ENCODE results near the gene VAT1L. TPM values are rescaled to one million over a fixed set of nuclear protein-coding genes. Genes with fewer than 3 reads are reported as not detected.
A peak's percentile ranks its signal among the peaks of the same experiment; 100 is the strongest.

VAT1L gene
- total RNA-seq, 2 experiments from 2014 or later, result 0.05 TPM; not detected in 1

DNA sequence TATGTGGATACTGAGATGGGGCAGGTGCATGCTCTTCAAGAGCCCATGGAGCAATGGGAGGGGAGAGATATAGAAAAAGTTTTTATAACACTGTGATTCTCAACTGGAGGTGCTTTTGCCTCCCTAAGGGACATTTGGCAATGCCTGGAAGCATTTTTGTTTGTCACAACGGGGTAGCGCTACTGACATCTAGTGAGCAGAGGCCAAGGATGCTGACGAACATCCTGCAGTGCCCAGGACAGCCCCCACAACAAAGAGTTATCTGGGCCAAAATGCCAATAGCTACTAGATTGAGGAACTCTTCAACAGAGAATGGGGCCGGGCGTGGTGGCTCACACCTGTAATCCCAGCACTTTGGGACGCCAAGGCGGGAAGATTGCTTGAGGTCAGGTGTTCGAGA, 166.8 kb downstream of the VAT1L start:
- ChIA-PET POLR2A (no interaction called here), CTCF (no interaction called here)
- no peak overlapping the region for H3K27ac Mint-ChIP-seq
- no peak for DNase-seq
- H3K27me3 Mint-ChIP-seq, result peaks cover 6% of the 10 kb centered on the region
- H3K4me1 Mint-ChIP-seq, result no peaks in the 10 kb centered on the region
- H3K9me3 Mint-ChIP-seq, result no peaks in the 10 kb centered on the region
- no peaks in the 10 kb centered on the region for H3K36me3 Mint-ChIP-seq (ENCODE audit: low read depth)
- no peak overlapping the region for H3K4me3 Mint-ChIP-seq

DNA sequence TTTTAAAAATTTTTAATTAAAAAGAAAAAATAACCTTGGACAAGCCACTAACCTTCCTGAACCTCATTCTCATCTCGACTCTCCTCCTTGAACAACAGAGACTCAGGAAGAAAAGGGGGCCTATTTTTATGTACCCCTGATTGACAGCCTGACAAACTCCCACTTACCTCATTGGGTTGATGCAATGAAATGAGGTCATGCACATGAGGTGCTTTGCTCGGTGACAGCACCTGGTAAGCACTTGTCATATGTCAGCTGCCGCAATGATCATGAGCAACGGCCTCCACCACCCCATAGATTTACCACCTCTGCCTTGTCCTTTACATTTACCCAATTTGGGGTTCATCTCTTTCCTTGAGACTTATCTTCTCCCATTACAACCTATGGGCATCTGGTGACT, 167.9 kb downstream of the VAT1L start:
- Mint-ChIP-seq H3K27ac (no peak overlapping the region), H3K4me3 (no peak overlapping the region), H3K36me3 (ENCODE audit: low read depth) (no peaks in the 10 kb centered on the region), H3K27me3 (peaks cover 6% of the 10 kb centered on the region), H3K9me3 (no peaks in the 10 kb centered on the region), H3K4me1 (no peaks in the 10 kb centered on the region)
- no peak for DNase-seq
- POLR2A ChIA-PET, result no interaction called here
- CTCF ChIA-PET, result no interaction called here

DNA sequence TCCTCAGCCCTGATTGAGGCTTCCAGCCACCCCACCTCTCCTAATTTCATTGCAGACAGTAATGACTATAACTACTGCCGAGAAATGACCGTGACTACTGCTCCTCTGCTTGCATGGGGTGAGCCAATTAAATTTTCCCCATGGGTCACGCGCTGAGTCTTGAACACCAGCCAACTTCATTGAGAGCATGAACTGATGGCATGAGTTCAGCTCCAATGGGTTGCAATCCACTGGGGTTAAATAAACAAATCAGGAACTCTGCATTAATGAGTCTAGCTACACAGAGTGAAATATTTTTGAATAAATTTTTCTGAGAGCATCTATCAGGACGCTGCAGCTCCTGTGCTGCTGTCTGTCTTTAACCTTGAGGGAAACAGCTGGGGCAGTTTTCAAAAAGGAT, 172.4 kb downstream of the VAT1L start:
- peaks cover 7% of the 10 kb centered on the region for H3K4me1 Mint-ChIP-seq
- CTCF ChIA-PET, result no interaction called here
- no peaks in the 10 kb centered on the region for H3K9me3 Mint-ChIP-seq
- H3K4me3 Mint-ChIP-seq, result no peak overlapping the region
- H3K27ac Mint-ChIP-seq, result no peak overlapping the region
- peaks cover 8% of the 10 kb centered on the region for H3K27me3 Mint-ChIP-seq
- POLR2A ChIA-PET, result no interaction called here
- DNase-seq, result no peak
- H3K36me3 Mint-ChIP-seq (ENCODE audit: low read depth), result no peaks in the 10 kb centered on the region

DNA sequence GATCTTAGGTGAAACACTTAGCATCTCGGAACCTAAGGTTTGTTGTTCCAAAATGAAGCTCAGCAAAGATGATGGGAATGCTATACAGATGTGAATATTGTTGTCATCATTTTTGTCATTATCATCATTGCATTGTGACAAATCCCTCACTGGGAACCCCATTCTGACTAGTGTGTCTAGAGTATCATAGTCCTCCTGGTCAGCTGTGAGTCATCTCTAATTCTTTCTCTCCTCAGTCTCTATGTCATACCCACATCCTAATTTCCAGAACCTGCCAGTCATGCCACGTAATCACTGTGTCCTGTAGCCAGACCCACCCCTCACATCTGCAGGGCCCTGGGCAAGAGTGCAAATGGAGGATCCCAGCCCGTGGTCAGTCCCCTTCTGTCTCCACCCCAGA, 173.4 kb downstream of the VAT1L start:
- Mint-ChIP-seq H3K9me3 (no peaks in the 10 kb centered on the region), H3K27me3 (peaks cover 14% of the 10 kb centered on the region), H3K36me3 (ENCODE audit: low read depth) (no peaks in the 10 kb centered on the region), H3K4me3 (no peak overlapping the region), H3K4me1 (peaks cover 7% of the 10 kb centered on the region), H3K27ac (no peak overlapping the region)
- POLR2A ChIA-PET, result no interaction called here
- CTCF ChIA-PET, result no interaction called here
- DNase-seq, result no peak

DNA sequence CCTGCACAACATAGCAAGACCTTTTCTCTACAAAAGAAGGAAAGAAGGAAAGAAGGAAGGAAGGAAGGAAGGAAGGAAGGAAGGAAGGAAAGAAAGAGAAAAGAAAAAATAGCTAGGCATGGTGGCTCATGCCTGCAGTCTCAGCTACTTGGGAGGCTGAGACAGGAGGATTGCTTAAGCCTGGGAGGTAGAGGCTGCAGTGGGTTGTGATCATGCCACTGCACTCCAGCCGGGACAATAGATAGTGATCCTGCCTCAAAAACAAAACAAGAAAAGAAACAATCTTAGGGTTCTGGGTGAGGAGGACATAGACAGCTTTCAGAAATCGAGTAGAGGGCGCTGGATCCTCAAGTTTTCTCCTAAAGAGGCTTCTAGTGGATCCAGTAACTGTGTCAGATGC, 174.3 kb downstream of the VAT1L start:
- ChIA-PET CTCF (no interaction called here), POLR2A (no interaction called here)
- no peak for DNase-seq
- Mint-ChIP-seq H3K36me3 (ENCODE audit: low read depth) (no peaks in the 10 kb centered on the region), H3K27me3 (peaks cover 14% of the 10 kb centered on the region), H3K4me1 (peaks cover 7% of the 10 kb centered on the region), H3K27ac (no peak overlapping the region), H3K9me3 (no peaks in the 10 kb centered on the region), H3K4me3 (no peak overlapping the region)

DNA sequence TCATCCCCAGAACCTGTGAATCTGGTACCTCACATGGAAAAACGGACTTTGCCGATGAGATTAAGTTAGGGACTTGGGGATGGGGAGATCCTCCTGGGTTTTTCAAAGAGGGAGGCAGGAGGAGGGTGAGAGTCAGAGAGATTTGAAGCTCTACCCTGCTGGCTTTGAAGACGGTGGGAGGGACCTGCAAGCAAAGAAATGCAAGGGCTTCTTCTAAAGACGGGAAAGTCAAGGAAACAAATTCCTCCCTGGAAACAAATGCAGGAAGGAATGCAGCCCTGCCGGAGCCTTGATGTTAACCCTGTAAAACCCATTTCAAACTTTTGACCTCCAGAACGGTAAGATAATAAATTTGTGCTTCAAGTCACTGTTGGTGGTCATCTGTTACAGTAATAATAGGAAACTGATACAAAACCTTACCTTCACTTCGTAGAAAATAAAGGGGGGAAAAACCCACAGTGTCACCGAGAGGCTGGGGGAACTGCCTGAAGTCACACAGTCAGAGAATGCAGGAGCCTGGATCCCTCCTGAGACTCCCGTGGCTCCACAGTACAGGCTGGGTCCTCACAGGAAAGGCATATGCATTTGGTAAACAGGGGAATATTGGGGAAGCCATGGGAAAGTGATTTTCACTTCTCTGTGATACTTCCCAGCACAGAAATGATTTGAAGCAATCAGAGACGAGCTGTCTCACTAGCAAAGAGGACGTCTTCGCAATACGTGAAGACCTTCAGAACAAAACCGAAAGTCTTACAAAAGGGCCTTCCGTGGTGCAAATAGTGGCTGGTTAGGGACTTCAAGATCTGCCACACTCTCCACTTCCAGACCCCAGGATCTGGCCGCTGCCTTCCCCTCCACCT, 175.1 kb downstream of the VAT1L start:
- H3K4me3 Mint-ChIP-seq, result peak overlapping the region; percentile 64
- POLR2A ChIA-PET, result no interaction called here
- H3K9me3 Mint-ChIP-seq, result no peaks in the 10 kb centered on the region
- CTCF ChIA-PET, result interaction anchor here (1.4 kb wide), 1 partner anchor 40 kb away, joined by 3 read pairs; no protein-coding TSS in a partner anchor
- peak overlapping the region; percentile 49 for H3K27ac Mint-ChIP-seq
- no peak for DNase-seq
- peaks cover 7% of the 10 kb centered on the region for H3K4me1 Mint-ChIP-seq
- H3K36me3 Mint-ChIP-seq (ENCODE audit: low read depth), result no peaks in the 10 kb centered on the region
- H3K27me3 Mint-ChIP-seq, result peaks cover 11% of the 10 kb centered on the region

DNA sequence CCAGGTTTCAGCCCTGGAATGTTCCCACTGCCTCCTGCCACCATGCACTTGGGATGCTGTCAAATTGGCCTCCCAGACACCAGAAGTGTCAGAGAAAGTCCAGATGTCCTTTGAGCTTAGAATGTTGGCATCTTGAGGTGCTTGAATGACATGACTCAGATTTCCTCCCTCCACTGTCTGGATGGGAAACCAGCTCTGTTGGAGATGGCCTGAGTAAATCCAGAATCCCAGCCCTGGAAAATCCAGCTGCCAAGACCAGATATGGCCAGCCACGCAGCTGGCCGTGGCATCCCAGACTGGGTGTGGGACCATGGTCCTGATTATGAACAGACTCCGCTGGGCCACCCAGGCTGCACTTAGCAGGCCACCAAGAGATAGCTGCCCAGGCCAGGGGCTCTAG, 177.0 kb downstream of the VAT1L start:
- H3K9me3 Mint-ChIP-seq, result no peaks in the 10 kb centered on the region
- ChIA-PET CTCF (interaction anchor here (1.2 kb wide), 1 partner anchor 289 kb away, joined by 3 read pairs; no protein-coding TSS in a partner anchor), POLR2A (no interaction called here)
- no peak for DNase-seq
- H3K4me1 Mint-ChIP-seq, result peaks cover 7% of the 10 kb centered on the region
- peaks cover 8% of the 10 kb centered on the region for H3K27me3 Mint-ChIP-seq
- no peaks in the 10 kb centered on the region for H3K36me3 Mint-ChIP-seq (ENCODE audit: low read depth)
- no peak overlapping the region for H3K4me3 Mint-ChIP-seq
- H3K27ac Mint-ChIP-seq, result no peak overlapping the region

- H3K27me3 Mint-ChIP-seq, result peaks cover 11% of the 10 kb centered on the region
- ChIA-PET POLR2A (no interaction called here), CTCF (interaction anchor here (1.5 kb wide), 1 partner anchor 37 kb away, joined by 4 read pairs; no protein-coding TSS in a partner anchor)
- H3K9me3 Mint-ChIP-seq, result no peaks in the 10 kb centered on the region
- no peak overlapping the region for H3K4me3 Mint-ChIP-seq
- DNase-seq, result no peak
- no peak overlapping the region for H3K27ac Mint-ChIP-seq
- peaks cover 7% of the 10 kb centered on the region for H3K4me1 Mint-ChIP-seq
- no peaks in the 10 kb centered on the region for H3K36me3 Mint-ChIP-seq (ENCODE audit: low read depth)
These were observed 178.9 kb downstream of the VAT1L start for GRCh38 chr16:77967054-77967904.

DNA sequence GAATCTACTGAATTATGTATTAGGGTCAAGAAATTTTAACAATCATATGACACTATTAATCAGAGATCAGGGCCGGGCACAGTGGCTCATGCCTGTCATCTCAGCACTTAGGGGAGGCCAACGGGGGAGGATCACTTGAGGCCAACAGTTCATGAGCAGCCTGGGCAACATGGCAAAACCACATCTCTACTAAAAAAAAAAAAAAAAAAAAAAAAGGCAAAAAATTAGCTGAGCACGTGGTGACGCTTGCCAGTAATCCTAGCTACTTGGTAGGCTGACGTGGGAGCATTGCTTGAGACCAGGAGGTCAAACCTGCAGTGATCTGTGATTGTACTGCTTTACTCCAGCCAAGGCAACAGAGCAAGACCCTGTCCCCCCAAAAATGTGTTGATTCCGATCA, 181.5 kb downstream of the VAT1L start:
- Mint-ChIP-seq H3K27ac (no peak overlapping the region), H3K27me3 (peaks cover 11% of the 10 kb centered on the region)
- CTCF ChIA-PET, result interaction anchor here (0.7 to 1.8 kb wide), 3 partner anchors 31 to 567 kb away, joined by 3 to 7 read pairs (median 7); no protein-coding TSS in a partner anchor

GRCh38 chr16:77970371-77970770, 182.0 kb downstream of the VAT1L start:
- DNase-seq, result no peak
- H3K36me3 Mint-ChIP-seq (ENCODE audit: low read depth), result no peaks in the 10 kb centered on the region
- H3K4me1 Mint-ChIP-seq, result no peaks in the 10 kb centered on the region
- no peak overlapping the region for H3K27ac Mint-ChIP-seq
- H3K9me3 Mint-ChIP-seq, result no peaks in the 10 kb centered on the region
- H3K27me3 Mint-ChIP-seq, result peaks cover 9% of the 10 kb centered on the region
- POLR2A ChIA-PET, result no interaction called here
- H3K4me3 Mint-ChIP-seq, result no peak overlapping the region
- CTCF ChIA-PET, result interaction anchor here (0.7 to 1.8 kb wide), 3 partner anchors 31 to 299 kb away, joined by 3 to 7 read pairs (median 3); no protein-coding TSS in a partner anchor

More for the DNA sequence above, 181.5 kb downstream of the VAT1L start:
- no peak overlapping the region for H3K4me3 Mint-ChIP-seq
- no peak for DNase-seq
- no peaks in the 10 kb centered on the region for H3K9me3 Mint-ChIP-seq
- no peaks in the 10 kb centered on the region for H3K36me3 Mint-ChIP-seq (ENCODE audit: low read depth)
- POLR2A ChIA-PET, result no interaction called here
- H3K4me1 Mint-ChIP-seq, result no peaks in the 10 kb centered on the region

- DNase-seq, result peak; percentile 75
- Mint-ChIP-seq H3K4me3 (no peak overlapping the region), H3K4me1 (no peaks in the 10 kb centered on the region), H3K36me3 (ENCODE audit: low read depth) (no peaks in the 10 kb centered on the region), H3K9me3 (no peaks in the 10 kb centered on the region), H3K27ac (no peak overlapping the region), H3K27me3 (peaks cover 5% of the 10 kb centered on the region)
- ChIA-PET CTCF (interaction anchor here (0.7 to 1.9 kb wide), 4 partner anchors 31 to 297 kb away, joined by 3 to 5 read pairs (median 4); no protein-coding TSS in a partner anchor), POLR2A (no interaction called here)
These were observed 183.1 kb downstream of the VAT1L start for GRCh38 chr16:77971306-77972061.

- no peak for DNase-seq
- ChIA-PET POLR2A (no interaction called here), CTCF (interaction anchor here (1.0 to 1.9 kb wide), 3 partner anchors 30 to 297 kb away, joined by 3 to 5 read pairs (median 4); no protein-coding TSS in a partner anchor)
- H3K27ac Mint-ChIP-seq, result no peak overlapping the region
- H3K4me1 Mint-ChIP-seq, result no peaks in the 10 kb centered on the region
- peaks cover 3% of the 10 kb centered on the region for H3K27me3 Mint-ChIP-seq
- H3K36me3 Mint-ChIP-seq (ENCODE audit: low read depth), result no peaks in the 10 kb centered on the region
- H3K4me3 Mint-ChIP-seq, result no peak overlapping the region
- H3K9me3 Mint-ChIP-seq, result no peaks in the 10 kb centered on the region
These were observed 183.7 kb downstream of the VAT1L start for GRCh38 chr16:77972062-77972392.

- Mint-ChIP-seq H3K36me3 (ENCODE audit: low read depth) (no peaks in the 10 kb centered on the region), H3K4me3 (no peak overlapping the region), H3K27me3 (peaks cover 5% of the 10 kb centered on the region), H3K4me1 (no peaks in the 10 kb centered on the region), H3K27ac (no peak overlapping the region), H3K9me3 (no peaks in the 10 kb centered on the region)
- ChIA-PET CTCF (interaction anchor here (0.7 to 1.4 kb wide), 2 partner anchors 28 to 983 kb away, joined by 3 to 7 read pairs; no protein-coding TSS in a partner anchor), POLR2A (no interaction called here)
- peak; percentile 17 for DNase-seq
These were observed 186.5 kb downstream of the VAT1L start for GRCh38 chr16:77974883-77975282.

Data from activated CD4-positive, alpha-beta memory T cell treated with anti-CD3 and anti-CD28 coated beads, Interleukin-2, amount 10 ng/mL, durations not matched to agents 7 days and 5 days (primary cell).